ENCODE data around the gene USF2. TPM values are rescaled to one million over a fixed set of nuclear protein-coding genes. Genes with fewer than 3 reads are reported as not detected.

Gene USF2
- total and polyA plus RNA-seq, 2 of the 8 experiments (the other 6 are each of a cell fraction or from before 2014, with no cell fraction given) = 74.1 to 109 TPM

GRCh38 chr19:35222373-35223015 lies 46.3 kb upstream of the USF2 start (continued):
- TF ChIP-seq GTF2F1 (IDR thresholded peaks at IDR 0.05; ENCODE audit: borderline replicate concordance, low read depth, low read length) = no peak
- no peak for TF ChIP-seq CREB1 (IDR thresholded peaks at IDR 0.05)
- TF ChIP-seq RAD21 (IDR thresholded peaks at IDR 0.05 in 1 of 2, conservative IDR thresholded peaks at IDR 0.05 in 1 of 2; ENCODE audit: low read depth in 2 of 2, low read length in 2 of 2) = no peak
- TF ChIP-seq CBX8 (IDR thresholded peaks at IDR 0.05; ENCODE audit: borderline replicate concordance, low read depth, low read length) = no peak
- no peak for TF ChIP-seq POU5F1 (IDR thresholded peaks at IDR 0.05; ENCODE audit: low read depth, low read length)

Measured in H1 (cell line).